Colonic mucosa (tissue), 4 donors: ENCODE results near the gene JADE3. TPM values are rescaled to one million over a fixed set of nuclear protein-coding genes. Genes with fewer than 3 reads are reported as not detected.

Source experiments
- DNase-seq: peaks from one replicate; pipeline ENCODE4 v3.0.0-alpha.2; 2020
- H3K27ac ChIP-seq: fragments of 200-600 bp; one replicate; pipeline ENCODE4 v1.8.0; 2021
- H3K27me3 ChIP-seq: fragments of 200-600 bp; one replicate; pipeline ENCODE4 v1.8.0; 2021
- H3K36me3 ChIP-seq: fragments of 200-600 bp; one replicate; pipeline ENCODE4 v1.8.0; 2021
- H3K4me1 ChIP-seq: fragments of 200-600 bp; one replicate; pipeline ENCODE4 v1.8.0; 2021; ENCODE audit warnings: mild to moderate bottlenecking
- H3K4me3 ChIP-seq: fragments of 200-600 bp; one replicate; pipeline ENCODE4 v1.8.0; 2021
- H3K9ac ChIP-seq, 2 donors: one replicate each; pipeline ENCODE4 v1.7.0; 2013; ENCODE audit warnings: control low read depth in 2 of 2, low read depth in 2 of 2, low read length in 2 of 2
- H3K9me3 ChIP-seq: fragments of 200-600 bp; one replicate; pipeline ENCODE4 v1.8.0; 2021
- intact Hi-C: fragments of 100-400 bp; cut with DNase I; formaldehyde crosslinking; loops from one replicate; pipeline ENCODE4 v1.14.1; 2022
- total RNA-seq, 2 donors: library from RNA; stranded (reverse); fragmentation: NEBNext Ultra II Directional in 1 of 2; extraction: Animal tissue kit (Norgen Biotek cat#: 25700) in 1 of 2; gene quantifications; one replicate each; pipeline ENCODE4 v1.2.1, GENCODE V29; 2021
- TF ChIP-seq, protein P1 (sequence below): fragments of 200-600 bp; IDR thresholded peaks from one replicate; pipeline ENCODE4 v1.8.0; 2022; ENCODE audit warnings: antibody characterized with exemption, mild to moderate bottlenecking
- donor health status: healthy.
- donor health status: DM: no; HTN: no; CAD: no.
- donor health status: DM: no; HTN: no; CAD: no.

Gene JADE3
- total RNA-seq, 2 donors from 2014 or later = 7.7 to 8.0 TPM

DNA sequence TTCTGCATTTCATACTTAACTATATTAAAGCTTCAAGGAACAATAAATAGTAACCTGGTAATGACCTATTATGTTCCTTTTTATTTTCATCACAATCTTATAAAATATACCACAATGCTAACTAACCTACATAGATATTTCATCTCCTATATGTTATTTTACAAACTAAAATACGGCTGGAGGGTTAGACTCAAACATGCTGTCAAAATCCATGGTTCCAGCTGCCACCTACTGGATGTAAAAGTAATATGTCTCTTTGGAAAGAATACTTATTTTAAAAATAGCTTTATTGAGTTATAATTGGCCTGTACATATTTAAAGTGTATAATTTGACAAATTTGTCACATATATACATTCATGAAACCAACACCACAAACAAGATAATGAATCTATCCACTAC lies 181.0 kb downstream of the JADE3 start:
- no peak overlapping the region for H3K9ac ChIP-seq

GRCh38 chrX:47093860-47094259 lies 181.6 kb downstream of the JADE3 start:
- H3K9me3 ChIP-seq = no peaks in the 10 kb centered on the region
- no peaks in the 10 kb centered on the region for H3K27me3 ChIP-seq
- no peaks in the 10 kb centered on the region for H3K4me1 ChIP-seq
- TF ChIP-seq, protein P1, sequence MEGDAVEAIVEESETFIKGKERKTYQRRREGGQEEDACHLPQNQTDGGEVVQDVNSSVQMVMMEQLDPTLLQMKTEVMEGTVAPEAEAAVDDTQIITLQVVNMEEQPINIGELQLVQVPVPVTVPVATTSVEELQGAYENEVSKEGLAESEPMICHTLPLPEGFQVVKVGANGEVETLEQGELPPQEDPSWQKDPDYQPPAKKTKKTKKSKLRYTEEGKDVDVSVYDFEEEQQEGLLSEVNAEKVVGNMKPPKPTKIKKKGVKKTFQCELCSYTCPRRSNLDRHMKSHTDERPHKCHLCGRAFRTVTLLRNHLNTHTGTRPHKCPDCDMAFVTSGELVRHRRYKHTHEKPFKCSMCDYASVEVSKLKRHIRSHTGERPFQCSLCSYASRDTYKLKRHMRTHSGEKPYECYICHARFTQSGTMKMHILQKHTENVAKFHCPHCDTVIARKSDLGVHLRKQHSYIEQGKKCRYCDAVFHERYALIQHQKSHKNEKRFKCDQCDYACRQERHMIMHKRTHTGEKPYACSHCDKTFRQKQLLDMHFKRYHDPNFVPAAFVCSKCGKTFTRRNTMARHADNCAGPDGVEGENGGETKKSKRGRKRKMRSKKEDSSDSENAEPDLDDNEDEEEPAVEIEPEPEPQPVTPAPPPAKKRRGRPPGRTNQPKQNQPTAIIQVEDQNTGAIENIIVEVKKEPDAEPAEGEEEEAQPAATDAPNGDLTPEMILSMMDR = no peak
- intact Hi-C loops = loop anchor here (5.0 kb wide), 1 partner anchor 337 kb away; the partner anchor contains the start of gene SLC9A7
- no peak overlapping the region for H3K4me3 ChIP-seq
- H3K27ac ChIP-seq = no peak overlapping the region
- no peaks in the 10 kb centered on the region for H3K36me3 ChIP-seq
- no peak overlapping the region for H3K9ac ChIP-seq
- DNase-seq = no peak

More for the DNA sequence above, 181.0 kb downstream of the JADE3 start:
- H3K4me1 ChIP-seq = no peaks in the 10 kb centered on the region
- no peak for DNase-seq
- intact Hi-C loops = loop anchor here (5.0 kb wide), 1 partner anchor 336 kb away; the partner anchor contains the start of gene SLC9A7
- H3K4me3 ChIP-seq = no peak overlapping the region
- H3K36me3 ChIP-seq = no peaks in the 10 kb centered on the region
- no peak overlapping the region for H3K27ac ChIP-seq
- TF ChIP-seq, protein P1 = no peak
- H3K27me3 ChIP-seq = no peaks in the 10 kb centered on the region
- no peaks in the 10 kb centered on the region for H3K9me3 ChIP-seq

DNA sequence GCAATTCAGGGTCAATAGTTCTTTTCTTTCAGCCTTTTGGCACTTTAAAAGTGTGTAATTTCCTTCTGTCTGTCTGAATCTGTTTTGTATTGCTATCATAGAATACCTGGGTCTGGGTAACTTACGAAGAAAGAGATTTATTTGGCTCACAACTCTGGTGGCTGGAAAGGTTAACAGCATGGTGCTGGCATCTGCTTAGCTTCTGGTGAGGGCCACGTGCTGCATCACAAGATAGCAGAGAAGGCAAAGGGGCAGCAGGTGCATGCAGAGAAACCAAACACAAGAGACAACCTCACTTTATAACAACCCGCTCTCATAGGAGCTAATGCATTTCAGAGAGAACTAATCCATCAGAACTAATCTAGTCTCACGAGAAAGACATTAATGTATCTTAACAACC lies 184.8 kb downstream of the JADE3 start:
- Histone ChIP-seq H3K4me3 (no peak overlapping the region), H3K27me3 (no peaks in the 10 kb centered on the region), H3K9ac (no peak overlapping the region), H3K4me1 (no peaks in the 10 kb centered on the region), H3K9me3 (no peaks in the 10 kb centered on the region), H3K27ac (no peak overlapping the region), H3K36me3 (no peaks in the 10 kb centered on the region)
- TF ChIP-seq, protein P1 = no peak
- DNase-seq = no peak
- intact Hi-C loops = no loop called here

GRCh38 chrX:47098338-47099094 lies 186.3 kb downstream of the JADE3 start:
- TF ChIP-seq, protein P1 = no peak
- no peak overlapping the region for H3K4me3 ChIP-seq
- H3K27ac ChIP-seq = no peak overlapping the region
- intact Hi-C loops = no loop called here
- H3K9me3 ChIP-seq = no peaks in the 10 kb centered on the region
- DNase-seq = no peak
- no peaks in the 10 kb centered on the region for H3K36me3 ChIP-seq
- H3K27me3 ChIP-seq = no peaks in the 10 kb centered on the region
- no peak overlapping the region for H3K9ac ChIP-seq
- H3K4me1 ChIP-seq = no peaks in the 10 kb centered on the region

GRCh38 chrX:47101206-47101605 lies 189.0 kb downstream of the JADE3 start:
- intact Hi-C loops = no loop called here
- DNase-seq = no peak
- TF ChIP-seq, protein P1 = no peak
- H3K4me1 ChIP-seq = no peaks in the 10 kb centered on the region
- no peak overlapping the region for H3K9ac ChIP-seq
- H3K27ac ChIP-seq = no peak overlapping the region
- H3K27me3 ChIP-seq = no peaks in the 10 kb centered on the region
- H3K9me3 ChIP-seq = no peaks in the 10 kb centered on the region
- no peaks in the 10 kb centered on the region for H3K36me3 ChIP-seq
- no peak overlapping the region for H3K4me3 ChIP-seq

Other genes with a start within 250 kb of the JADE3 start
- gene SLC9A7, start 153.3 kb upstream of the JADE3 start, total RNA-seq = 1 to 10 TPM; 1.4 to 2.2 TPM
- gene RP2, start 75.4 kb upstream of the JADE3 start, total RNA-seq = 10 to 100 TPM; 11.7 to 19.1 TPM
- under 1 TPM; 0.88 to 0.89 TPM for gene RGN, start 166.0 kb downstream of the JADE3 start, total RNA-seq
- 10 to 100 TPM; 84.6 to 97.1 TPM for gene NDUFB11, start 232.3 kb downstream of the JADE3 start, total RNA-seq
- 10 to 100 TPM; 30.0 to 67.8 TPM for gene RBM10, start 232.8 kb downstream of the JADE3 start, total RNA-seq